K562 (cell line): ENCODE data around the gene PHF21A. TPM values are rescaled to one million over a fixed set of nuclear protein-coding genes. Genes with fewer than 3 reads are reported as not detected.
A peak's percentile ranks its signal among the peaks of the same experiment; 100 is the strongest.

Experiments used
- C11orf30 ChIP-seq: fragments of 450-650 bp; IDR thresholded peaks from 2 replicates; pipeline ENCODE4 v1.6.1; 2016; ENCODE audit warnings: low read depth, mild to moderate bottlenecking
- CREB1 ChIP-seq, 2 experiments: sonication (generic) in 1 of 2; formaldehyde crosslinking in 1 of 2; IDR thresholded peaks; 2 replicates each; pipeline versions ENCODE4 v1.6.1 to v1.8.0; 2012 to 2022; ENCODE audit warnings: inconsistent platforms in 1 of 2, mild to moderate bottlenecking in 1 of 2, missing genetic modification reagents in 1 of 2, moderate library complexity in 1 of 2
- CREB5 ChIP-seq: fragments of 250-450 bp; sonication (Bioruptor Pico); IDR thresholded peaks from 2 replicates; pipeline ENCODE4 v1.5.0; 2020; ENCODE audit warnings: mild to moderate bottlenecking
- EP300 ChIP-seq: IDR thresholded peaks from 2 replicates; pipeline ENCODE4 v1.6.1; 2012; ENCODE audit warnings: low read length, improper control_type of control experiment
- FIP1L1 ChIP-seq: fragments of 200-400 bp; formaldehyde crosslinking; IDR thresholded peaks from 2 replicates; pipeline ENCODE4 v1.6.1; 2018; ENCODE audit warnings: mild to moderate bottlenecking, low read depth, low read length; ENCODE audit not compliant: poor library complexity, severe bottlenecking
- FOXJ2 ChIP-seq: fragments of 200-800 bp; sonication (Bioruptor generic); IDR thresholded peaks from 2 replicates; pipeline ENCODE4 v1.6.1; 2016; ENCODE audit warnings: missing genetic modification characterization, missing compliant biosample characterization
- HNRNPH1 ChIP-seq: fragments of 200-400 bp; formaldehyde crosslinking; optimal IDR thresholded peaks from 2 replicates; pipeline ENCODE3; 2017; ENCODE audit warnings: low read depth, mild to moderate bottlenecking, low read length, moderate library complexity
- JUN ChIP-seq, 2 experiments: sonication (generic) in 1 of 2; formaldehyde crosslinking in 1 of 2; IDR thresholded peaks; 2 replicates each; pipeline versions ENCODE4 v1.6.1 to v1.8.0; 2012 to 2022; ENCODE audit warnings: borderline replicate concordance in 2 of 2, mild to moderate bottlenecking in 2 of 2, improper control_type of control experiment in 1 of 2, low read depth in 1 of 2, low read length in 1 of 2, missing genetic modification reagents in 1 of 2
- L3MBTL2 ChIP-seq: fragments of 450-650 bp; IDR thresholded peaks from 2 replicates; pipeline ENCODE4 v1.6.1; 2016; ENCODE audit warnings: mild to moderate bottlenecking, moderate library complexity
- NCOA2 ChIP-seq, 2 experiments: fragments of 450-650 bp; IDR thresholded peaks; 2 replicates each; pipeline ENCODE4 v1.6.1; 2018; ENCODE audit warnings: mild to moderate bottlenecking in 2 of 2, moderate library complexity in 1 of 2; ENCODE audit not compliant: partially characterized antibody in 2 of 2
- NCOA6 ChIP-seq: fragments of 450-650 bp; IDR thresholded peaks from 2 replicates; pipeline ENCODE4 v1.6.1; 2017; ENCODE audit warnings: mild to moderate bottlenecking
- NEUROD1 ChIP-seq: fragments of 150-350 bp; IDR thresholded peaks from 2 replicates; pipeline ENCODE4 v1.6.1; 2014; ENCODE audit warnings: borderline replicate concordance, low read length, low read depth; ENCODE audit not compliant: partially characterized antibody
- PCBP1 ChIP-seq: fragments of 200-400 bp; formaldehyde crosslinking; IDR thresholded peaks from 2 replicates; pipeline ENCODE4 v1.6.1; 2018; ENCODE audit warnings: mild to moderate bottlenecking, low read depth, low read length; ENCODE audit not compliant: poor library complexity, severe bottlenecking
- RCOR1 ChIP-seq, 2 experiments: IDR thresholded peaks; 2 replicates each; pipeline ENCODE4 v1.6.1; 2012; ENCODE audit warnings: low read depth in 2 of 2, low read length in 2 of 2, borderline replicate concordance in 1 of 2, improper control_type of control experiment in 1 of 2
- UBTF ChIP-seq, 2 experiments: IDR thresholded peaks; 2 replicates each; pipeline ENCODE4 v1.6.1; 2012; ENCODE audit warnings: improper control_type of control experiment in 2 of 2, low read depth in 2 of 2, low read length in 2 of 2, borderline replicate concordance in 1 of 2
- ZBTB17 ChIP-seq: fragments of 450-650 bp; formaldehyde crosslinking; IDR thresholded peaks from 2 replicates; pipeline ENCODE4 v1.4.0; 2020; ENCODE audit warnings: mild to moderate bottlenecking
- ZBTB26 ChIP-seq: fragments of 450-650 bp; formaldehyde crosslinking; IDR thresholded peaks from 2 replicates; pipeline ENCODE4 v1.4.0; 2022; ENCODE audit warnings: missing genetic modification characterization
- ZBTB43 ChIP-seq: sonication (generic); formaldehyde crosslinking; IDR thresholded peaks from 2 replicates; pipeline ENCODE4 v1.8.0; 2023; ENCODE audit warnings: mild to moderate bottlenecking, missing genetic modification reagents
- polyA plus RNA-seq, 8 experiments: library from polyadenylated mRNA; depleted of rRNA in 4 of 8; stranded (reverse) in 5 of 8; unstranded in 3 of 8; fragments of >200 nt; fragmentation: Nextera tagmentation in 2 of 8; fragmentation: Illumina TruSeq in 1 of 8; extraction: Ambion mirVana in 2 of 8; extraction: Trizol in 1 of 8; gene quantifications; 2 replicates each; pipeline versions ENCODE4 v1.2.1 to v1.2.3, GENCODE V29; 2011 to 2014; ENCODE audit warnings: inconsistent platforms in 1 of 8, missing spikeins in 1 of 8
- total RNA-seq, 7 experiments: library from RNA; depleted of rRNA in 6 of 7; stranded (reverse); fragments of >200 nt in 6 of 7; fragmentation: Illumina TruSeq in 2 of 7; extraction: Trizol in 2 of 7; gene quantifications; 2 replicates each; pipeline versions ENCODE4 v1.2.1 to v1.2.3, GENCODE V29; 2011 to 2021; ENCODE audit warnings: low replicate concordance in 1 of 7

The PHF21A gene
- total and polyA plus RNA-seq, 9 of the 15 experiments (the other 6 are each of a cell fraction or from before 2014, with no cell fraction given), result 1.5 to 32.4 (median 10.7) TPM

GRCh38 chr11:45899448-45900174 lies 221.6 kb downstream of the PHF21A start (continued):
- TF ChIP-seq NEUROD1, result peak; percentile 92
- TF ChIP-seq EP300, result 0 out of 2 replicates have a peak, but pooled peaks have one; percentile 17
- no peak for TF ChIP-seq ZBTB26 (CRISPR knock-in tag)
- no peak for TF ChIP-seq HNRNPH1
- TF ChIP-seq C11orf30, result no peak
- 0 out of 4 replicates have a peak, but pooled peaks of 1 of the 2 experiments have one; percentile 20 for TF ChIP-seq RCOR1 (IDR thresholded peaks at IDR 0.05; ENCODE audit: borderline replicate concordance in 1 of 2, low read depth in 2 of 2, low read length in 2 of 2)
- TF ChIP-seq FIP1L1, result peak; percentile 55
- TF ChIP-seq L3MBTL2, result no peak
- TF ChIP-seq UBTF (IDR thresholded peaks at IDR 0.05; ENCODE audit: borderline replicate concordance in 1 of 2, low read depth in 2 of 2, low read length in 2 of 2), result peak; percentile 98 to 99
- peak; percentile 94 for TF ChIP-seq JUN (IDR thresholded peaks at IDR 0.05; ENCODE audit: borderline replicate concordance, low read depth, low read length)
- peak; percentile 89; the same call in 1 of the 2 replicates for TF ChIP-seq JUN (CRISPR knock-in tag; IDR thresholded peaks at IDR 0.05; ENCODE audit: borderline replicate concordance)
- TF ChIP-seq CREB5 (CRISPR knock-in tag), result no peak
- peak; percentile 96 for TF ChIP-seq ZBTB17
- TF ChIP-seq NCOA6, result no peak
- peak; percentile 82 for TF ChIP-seq PCBP1
- TF ChIP-seq ZBTB43 (CRISPR knock-in tag), result 0 out of 2 replicates have a peak, but pooled peaks have one; percentile 51
- no peak for TF ChIP-seq NCOA2 (IDR thresholded peaks at IDR 0.05; ENCODE audit: partially characterized antibody in 2 of 2)
- peak; percentile 83 for TF ChIP-seq FOXJ2 (tag)
- peak; percentile 60 for TF ChIP-seq CREB1 (IDR thresholded peaks at IDR 0.05)
- TF ChIP-seq CREB1 (CRISPR knock-in tag; IDR thresholded peaks at IDR 0.05), result peak; percentile 40; the same call in 1 of the 2 replicates
